H1 (cell line): ENCODE results near the gene ZMYM2. TPM values are rescaled to one million over a fixed set of nuclear protein-coding genes. Genes with fewer than 3 reads are reported as not detected.

ENCODE experiments used
- CTCF ChIA-PET: fragments of 300-600 bp; sonication (Branson Sonifier 250); formaldehyde crosslinking; loops from one replicate; lab custom pipeline; 2021; ENCODE audit not compliant: partially characterized antibody; lab: Charles Lee
- POLR2A ChIA-PET: fragments of 300-600 bp; sonication (Branson Sonifier 250); formaldehyde crosslinking; loops from one replicate; lab custom pipeline; 2021; ENCODE audit warnings: inconsistent platforms; ENCODE audit not compliant: partially characterized antibody; lab: Charles Lee
- DNase-seq, 2 experiments: peaks; one replicate each; pipeline versions ENCODE4 v3.0.0 to v3.0.0-alpha.2; 2010 to 2022; ENCODE audit warnings: low spot score in 2 of 2, low read depth in 1 of 2, mixed read lengths in 1 of 2
- FAIRE-seq: peaks from 2 replicates; lab custom pipeline; 2011; peaks lifted over from hg19 to GRCh38; lab: Jason Lieb, UNC
- H2AFZ ChIP-seq: 2 replicates; pipeline ENCODE4 v1.8.1; 2012; ENCODE audit warnings: low read length, inconsistent platforms
- H2AK5ac ChIP-seq: 2 replicates; pipeline ENCODE4 v1.6.1; 2013; ENCODE audit warnings: low read depth, low read length
- H2BK120ac ChIP-seq: replicated peaks from 2 replicates; pipeline ENCODE3; 2013; ENCODE audit warnings: low read depth, low read length, inconsistent platforms
- H2BK12ac ChIP-seq: 2 replicates; pipeline ENCODE4 v1.6.1; 2013; ENCODE audit warnings: low read depth, low read length
- H2BK15ac ChIP-seq: 2 replicates; pipeline ENCODE4 v1.6.1; 2013; ENCODE audit warnings: low read length
- H2BK20ac ChIP-seq: 2 replicates; pipeline ENCODE4 v1.6.1; 2013; ENCODE audit warnings: low read length
- H2BK5ac ChIP-seq: 2 replicates; pipeline ENCODE4 v1.6.1; 2013; ENCODE audit warnings: low read depth, low read length
- H3K14ac ChIP-seq: 2 replicates; pipeline ENCODE4 v1.6.1; 2013; ENCODE audit warnings: inconsistent platforms; ENCODE audit not compliant: insufficient read length
- H3K18ac ChIP-seq: 2 replicates; pipeline ENCODE4 v1.6.1; 2013; ENCODE audit warnings: low read length; ENCODE audit errors: extremely low read depth
- H3K23ac ChIP-seq: 2 replicates; pipeline ENCODE4 v1.6.1; 2013; ENCODE audit warnings: inconsistent platforms; ENCODE audit not compliant: insufficient read length
- H3K23me2 ChIP-seq: 2 replicates; pipeline ENCODE4 v1.6.1; 2013; ENCODE audit warnings: low read depth, low read length
- H3K27ac ChIP-seq: 2 replicates; pipeline ENCODE4 v1.6.1; 2011; ENCODE audit warnings: low read depth, low read length, inconsistent platforms
- H3K27me3 ChIP-seq, 4 experiments: replicated peaks in 1 of 4; 1 replicate in 1 of 4; 2 replicates in 3 of 4; pipeline versions ENCODE4 v1.6.1 to v1.8.1; 2011 to 2013; ENCODE audit warnings: low read length in 3 of 4, mild to moderate bottlenecking in 3 of 4, inconsistent platforms in 2 of 4, mixed read lengths in 2 of 4, moderate library complexity in 1 of 4; ENCODE audit not compliant: control insufficient read depth in 3 of 4, insufficient read depth in 3 of 4; ENCODE audit errors: extremely low read depth in 1 of 4
- H3K36me3 ChIP-seq, 4 experiments: 2 replicates each; pipeline versions ENCODE4 v1.6.1 to v1.8.1; 2011 to 2013; ENCODE audit warnings: mild to moderate bottlenecking in 4 of 4, low read length in 3 of 4, moderate library complexity in 2 of 4, control low read depth in 1 of 4, inconsistent platforms in 1 of 4; ENCODE audit not compliant: insufficient read depth in 4 of 4, control insufficient read depth in 2 of 4
- H3K4ac ChIP-seq: replicated peaks from 2 replicates; pipeline ENCODE3; 2013; ENCODE audit warnings: low read length, low read depth, mixed read lengths, inconsistent platforms; ENCODE audit not compliant: insufficient read length
- H3K4me1 ChIP-seq, 4 experiments: replicated peaks in 1 of 4; 1 replicate in 1 of 4; 2 replicates in 3 of 4; pipeline versions ENCODE4 v1.6.1 to v1.8.1; 2011 to 2013; ENCODE audit warnings: low read length in 3 of 4, inconsistent platforms in 2 of 4, mixed read lengths in 1 of 4; ENCODE audit not compliant: insufficient read depth in 4 of 4, control insufficient read depth in 3 of 4
- H3K4me2 ChIP-seq, 2 experiments: 2 replicates each; pipeline versions ENCODE4 v1.6.1 to v1.8.1; 2011 to 2013; ENCODE audit warnings: low read depth in 2 of 2, low read length in 2 of 2, control low read depth in 1 of 2, inconsistent platforms in 1 of 2, mild to moderate bottlenecking in 1 of 2; ENCODE audit not compliant: insufficient read depth in 1 of 2
- H3K4me3 ChIP-seq, 4 experiments: fragments of 200-600, 300-600 bp in 1 of 4; sonication (generic), shearing (Covaris generic), sonication (Bioruptor Twin) in 1 of 4; 2 replicates each; pipeline versions ENCODE4 v1.5.1 to v1.8.1; 2011 to 2016; ENCODE audit warnings: low read length in 4 of 4, low read depth in 3 of 4, control low read depth in 2 of 4, inconsistent platforms in 2 of 4, mild to moderate bottlenecking in 2 of 4, mixed read lengths in 1 of 4, moderate library complexity in 1 of 4; ENCODE audit not compliant: insufficient read depth in 2 of 4; ENCODE audit errors: extremely low read depth in 1 of 4
- H3K56ac ChIP-seq: replicated peaks from 2 replicates; pipeline ENCODE3; 2013; ENCODE audit warnings: low read depth, mild to moderate bottlenecking, mixed read lengths, low read length, inconsistent platforms; ENCODE audit not compliant: insufficient read length
- H3K79me1 ChIP-seq: 2 replicates; pipeline ENCODE4 v1.6.1; 2013; ENCODE audit warnings: low read depth, low read length, control low read depth
- H3K79me2 ChIP-seq, 2 experiments: 2 replicates each; pipeline versions ENCODE4 v1.6.1 to v1.8.1; 2012 to 2013; ENCODE audit warnings: low read length in 2 of 2, mild to moderate bottlenecking in 2 of 2, inconsistent platforms in 1 of 2; ENCODE audit not compliant: insufficient read depth in 2 of 2, control insufficient read depth in 1 of 2
- H3K9ac ChIP-seq, 4 experiments: replicated peaks in 1 of 4; 1 replicate in 1 of 4; 2 replicates in 3 of 4; pipeline versions ENCODE4 v1.6.1 to v1.8.1; 2011 to 2013; ENCODE audit warnings: low read depth in 3 of 4, low read length in 3 of 4, control low read depth in 2 of 4, mild to moderate bottlenecking in 2 of 4, moderate library complexity in 2 of 4, inconsistent platforms in 1 of 4; ENCODE audit errors: extremely low read depth in 1 of 4
- H3K9me3 ChIP-seq, 2 experiments: 2 replicates each; pipeline versions ENCODE4 v1.6.1 to v1.8.1; 2012 to 2013; ENCODE audit warnings: mild to moderate bottlenecking in 2 of 2, moderate library complexity in 2 of 2, control low read depth in 1 of 2, inconsistent platforms in 1 of 2, low read depth in 1 of 2, low read length in 1 of 2, mixed read lengths in 1 of 2; ENCODE audit not compliant: insufficient read depth in 2 of 2
- H4K20me1 ChIP-seq, 2 experiments: replicated peaks in 1 of 2; 2 replicates each; pipeline versions ENCODE3 to v1.8.1; 2011 to 2013; ENCODE audit warnings: inconsistent platforms in 2 of 2, low read length in 2 of 2, mild to moderate bottlenecking in 1 of 2; ENCODE audit not compliant: insufficient read depth in 2 of 2, control insufficient read depth in 1 of 2
- H4K5ac ChIP-seq: 2 replicates; pipeline ENCODE4 v1.6.1; 2013; ENCODE audit warnings: low read length, low read depth, mixed read lengths, inconsistent platforms; ENCODE audit not compliant: insufficient read length
- H4K8ac ChIP-seq: 2 replicates; pipeline ENCODE4 v1.8.0; 2013; ENCODE audit warnings: mild to moderate bottlenecking, moderate library complexity, low read length, inconsistent platforms; ENCODE audit not compliant: insufficient read depth; ENCODE audit errors: extremely low read depth
- H4K91ac ChIP-seq: replicated peaks from 2 replicates; pipeline ENCODE3; 2013; ENCODE audit warnings: low read length, mixed read lengths, inconsistent platforms; ENCODE audit not compliant: insufficient read length
- CBX8 ChIP-seq: fragments of 300-800, 300-1000 bp; sonication (generic); IDR thresholded peaks from 2 replicates; pipeline ENCODE4 v1.7.1; 2016; ENCODE audit warnings: low read depth, low read length, borderline replicate concordance
- FOSL1 ChIP-seq: IDR thresholded peaks from 2 replicates; pipeline ENCODE4 v1.6.1; 2011; ENCODE audit warnings: mild to moderate bottlenecking, low read depth, low read length, moderate library complexity; ENCODE audit not compliant: insufficient read depth
- JUN ChIP-seq: IDR thresholded peaks from 2 replicates; pipeline ENCODE4 v1.6.1; 2011; ENCODE audit warnings: low read depth, mild to moderate bottlenecking, improper control_type of control experiment, low read length
- NRF1 ChIP-seq: IDR thresholded peaks from 2 replicates; pipeline ENCODE4 v1.6.1; 2011; ENCODE audit warnings: mild to moderate bottlenecking, low read depth, low read length, improper control_type of control experiment
- SP4 ChIP-seq: IDR thresholded peaks from 2 replicates; pipeline ENCODE4 v1.6.1; 2012; ENCODE audit warnings: low read length, inconsistent platforms
- SUZ12 ChIP-seq: fragments of 200-600 bp; sonication (generic); IDR thresholded peaks from 2 replicates; pipeline ENCODE4 v1.6.1; 2012; ENCODE audit warnings: mild to moderate bottlenecking, inconsistent platforms, low read length, moderate library complexity, mixed read lengths
- TAF1 ChIP-seq: IDR thresholded peaks from 2 replicates; pipeline ENCODE4 v1.6.1; 2011; ENCODE audit warnings: mild to moderate bottlenecking, low read depth, low read length
- WGBS, 2 experiments: shearing (Covaris generic) in 1 of 2; methylation state at CpG; one replicate each; pipeline versions ENCODE4 v1.1.6 to v1.1.7; 2013 to 2015; ENCODE audit warnings: low lambda C conversion rate in 2 of 2, mixed read lengths in 2 of 2, inconsistent platforms in 1 of 2, low coverage in 1 of 2, missing lambda C conversion rate in 1 of 2; ENCODE audit not compliant: insufficient replicate concordance in 2 of 2, insufficient coverage in 1 of 2, insufficient read length in 1 of 2; ENCODE audit errors: extremely low coverage in 1 of 2, missing lambda C conversion rate in 1 of 2; 5-methylcytosine and 5-hydroxymethylcytosine counted together
- polyA plus RNA-seq, 7 experiments: library from polyadenylated mRNA; depleted of rRNA in 3 of 7; stranded (reverse) in 5 of 7; unstranded in 2 of 7; fragments of >200 nt in 5 of 7; fragments of 200-250 nt in 2 of 7; gene quantifications; 1 replicate in 5 of 7; 2 replicates in 1 of 7; 4 replicates in 1 of 7; pipeline versions ENCODE4 v1.2.1 to v1.2.3, GENCODE V29; 2011 to 2013; ENCODE audit warnings: missing spikeins in 2 of 7, mixed read lengths in 2 of 7
- total RNA-seq: library from RNA; stranded (reverse); fragmentation: NEBNext Ultra II Directional; extraction: Animal tissue kit (Norgen Biotek cat#: 25700); gene quantifications from 2 replicates; pipeline ENCODE4 v1.2.1, GENCODE V29; 2021
- TF ChIP-seq, protein P1 (sequence below), 3 experiments: IDR thresholded peaks; 1 replicate in 2 of 3; 2 replicates in 1 of 3; pipeline versions ENCODE4 v1.5.1 to v1.6.1; 2011; ENCODE audit warnings: low read length in 3 of 3, mild to moderate bottlenecking in 3 of 3, inconsistent platforms in 2 of 3, low read depth in 1 of 3, moderate library complexity in 1 of 3; ENCODE audit not compliant: insufficient read depth in 1 of 3; ENCODE audit errors: control extremely low read depth in 1 of 3
- TF ChIP-seq, protein P2 (sequence below): IDR thresholded peaks from 2 replicates; pipeline ENCODE4 v1.6.1; 2012; ENCODE audit warnings: low read length, inconsistent platforms

Gene ZMYM2
- total and polyA plus RNA-seq, 2 of the 8 experiments (the other 6 are each of a cell fraction or from before 2014, with no cell fraction given): 41.2 to 159 TPM

DNA sequence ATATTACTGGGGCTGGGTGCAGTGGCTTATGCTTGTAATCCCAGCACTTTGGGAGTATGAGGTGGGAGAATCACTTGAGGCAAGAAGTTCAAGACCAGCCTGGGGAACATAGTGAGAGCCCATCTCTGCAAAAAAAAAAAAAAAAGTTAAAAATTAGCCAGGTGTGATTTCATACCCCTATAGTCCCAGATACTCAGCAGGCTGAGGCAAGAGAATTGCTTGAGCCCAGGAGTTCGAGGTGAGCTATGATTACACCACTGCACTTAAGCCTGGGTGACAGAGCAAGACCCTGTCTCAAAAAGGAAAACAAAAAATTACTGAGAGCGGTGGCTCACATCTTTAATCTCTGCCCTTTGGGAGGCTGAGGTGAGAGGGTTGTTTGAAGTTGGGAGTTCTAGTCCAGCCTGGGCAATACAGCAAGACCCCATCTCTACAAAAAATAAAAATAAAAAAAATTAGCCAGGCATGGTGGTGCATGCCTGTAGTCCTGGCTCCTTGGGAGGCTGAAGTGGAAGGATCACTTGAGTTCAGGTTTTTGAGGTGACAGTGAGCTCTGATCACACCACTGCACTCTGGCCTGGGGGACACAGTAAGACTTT is 87.5 kb downstream of the ZMYM2 start:
- FAIRE-seq: no peak
- Histone ChIP-seq H4K91ac (no peak overlapping the region), H4K8ac (no peak overlapping the region), H4K5ac (no peak overlapping the region), H2BK20ac (no peak overlapping the region), H3K23me2 (no peaks in the 10 kb centered on the region), H3K23ac (no peak overlapping the region), H3K79me1 (peaks cover 8% of the 10 kb centered on the region), H3K14ac (no peak overlapping the region), H3K36me3 (peaks cover 0 to 42% (median 4%) of the 10 kb centered on the region in 4 experiments; a peak in 4 of 8 replicates), H3K27ac (no peak overlapping the region), H3K4me2 (no peak overlapping the region), H3K4me3 (no peak overlapping the region), H2BK15ac (no peak overlapping the region), H2AK5ac (no peak overlapping the region), H2BK120ac (no peak overlapping the region), H3K27me3 (no peaks in the 10 kb centered on the region), H3K4ac (no peak overlapping the region), H3K18ac (no peak overlapping the region), H4K20me1 (peaks cover 8 to 15% of the 10 kb centered on the region in 2 experiments), H3K79me2 (peaks cover 0 to 41% of the 10 kb centered on the region in 2 experiments; a peak in 2 of 4 replicates), H3K9me3 (no peaks in the 10 kb centered on the region), H2BK5ac (no peak overlapping the region), H3K56ac (no peak overlapping the region), H3K4me1 (peaks cover 0 to 3% (median 0%) of the 10 kb centered on the region in 4 experiments; a peak in 2 of 7 replicates), H3K9ac (no peak overlapping the region), H2BK12ac (no peak overlapping the region), H2AFZ (no peak overlapping the region)
- 95% methylated on average over 2 of the region's 2 CpGs; no CpG with 5 or more reads in 1 of the 2 experiments for WGBS, 2 experiments
- ChIA-PET POLR2A (no interaction called here), CTCF (no interaction called here)
- no peak for DNase-seq
- TF ChIP-seq SUZ12 (no peak), TAF1 (no peak), JUN (no peak), CBX8 (no peak), NRF1 (no peak), SP4 (no peak), FOSL1 (no peak)
- TF ChIP-seq, protein P1, sequence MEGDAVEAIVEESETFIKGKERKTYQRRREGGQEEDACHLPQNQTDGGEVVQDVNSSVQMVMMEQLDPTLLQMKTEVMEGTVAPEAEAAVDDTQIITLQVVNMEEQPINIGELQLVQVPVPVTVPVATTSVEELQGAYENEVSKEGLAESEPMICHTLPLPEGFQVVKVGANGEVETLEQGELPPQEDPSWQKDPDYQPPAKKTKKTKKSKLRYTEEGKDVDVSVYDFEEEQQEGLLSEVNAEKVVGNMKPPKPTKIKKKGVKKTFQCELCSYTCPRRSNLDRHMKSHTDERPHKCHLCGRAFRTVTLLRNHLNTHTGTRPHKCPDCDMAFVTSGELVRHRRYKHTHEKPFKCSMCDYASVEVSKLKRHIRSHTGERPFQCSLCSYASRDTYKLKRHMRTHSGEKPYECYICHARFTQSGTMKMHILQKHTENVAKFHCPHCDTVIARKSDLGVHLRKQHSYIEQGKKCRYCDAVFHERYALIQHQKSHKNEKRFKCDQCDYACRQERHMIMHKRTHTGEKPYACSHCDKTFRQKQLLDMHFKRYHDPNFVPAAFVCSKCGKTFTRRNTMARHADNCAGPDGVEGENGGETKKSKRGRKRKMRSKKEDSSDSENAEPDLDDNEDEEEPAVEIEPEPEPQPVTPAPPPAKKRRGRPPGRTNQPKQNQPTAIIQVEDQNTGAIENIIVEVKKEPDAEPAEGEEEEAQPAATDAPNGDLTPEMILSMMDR (IDR thresholded peaks at IDR 0.05; ENCODE audit: control extremely low read depth in 1 of 3, insufficient read depth in 1 of 3, low read depth in 1 of 3, low read length in 3 of 3): no peak
- TF ChIP-seq, protein P2, sequence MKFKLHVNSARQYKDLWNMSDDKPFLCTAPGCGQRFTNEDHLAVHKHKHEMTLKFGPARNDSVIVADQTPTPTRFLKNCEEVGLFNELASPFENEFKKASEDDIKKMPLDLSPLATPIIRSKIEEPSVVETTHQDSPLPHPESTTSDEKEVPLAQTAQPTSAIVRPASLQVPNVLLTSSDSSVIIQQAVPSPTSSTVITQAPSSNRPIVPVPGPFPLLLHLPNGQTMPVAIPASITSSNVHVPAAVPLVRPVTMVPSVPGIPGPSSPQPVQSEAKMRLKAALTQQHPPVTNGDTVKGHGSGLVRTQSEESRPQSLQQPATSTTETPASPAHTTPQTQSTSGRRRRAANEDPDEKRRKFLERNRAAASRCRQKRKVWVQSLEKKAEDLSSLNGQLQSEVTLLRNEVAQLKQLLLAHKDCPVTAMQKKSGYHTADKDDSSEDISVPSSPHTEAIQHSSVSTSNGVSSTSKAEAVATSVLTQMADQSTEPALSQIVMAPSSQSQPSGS: no peak
